ENCODE results near the gene EEF1B2.

DNA sequence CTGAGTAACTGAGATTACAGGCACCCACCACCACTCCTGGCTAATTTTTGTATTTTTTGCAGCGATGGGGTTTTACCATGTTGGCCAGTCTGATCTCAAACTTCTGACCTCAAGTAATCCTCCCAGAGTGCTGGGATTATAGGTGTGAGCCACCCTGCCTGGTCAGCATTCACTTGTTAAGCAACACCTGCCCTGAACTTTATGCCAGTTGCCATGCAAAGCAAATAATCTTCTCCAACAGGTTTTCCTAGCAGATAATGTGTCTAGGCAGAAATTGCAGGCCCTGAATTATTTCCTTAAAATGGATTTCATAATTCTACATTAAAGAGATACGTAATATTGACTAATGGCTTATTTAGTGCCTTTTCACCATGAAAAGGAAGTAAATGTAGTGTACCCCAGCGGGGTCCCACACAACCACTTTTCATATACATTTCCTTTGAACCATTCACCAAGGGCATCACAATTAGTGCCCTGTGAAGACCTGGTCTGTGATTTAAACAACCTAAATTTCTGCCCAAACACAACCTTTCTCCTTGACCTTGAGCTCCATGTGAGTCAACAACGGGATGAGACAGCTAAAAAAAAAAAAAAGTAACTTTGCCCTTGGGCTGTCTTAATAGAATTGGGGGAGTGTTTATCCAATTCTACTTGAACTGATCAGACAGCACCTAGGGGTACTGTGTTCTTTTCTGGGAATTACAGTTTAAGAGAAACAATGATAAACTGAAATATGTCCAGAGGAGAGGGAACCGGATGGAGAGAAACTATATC is 41.6 kb downstream of the EEF1B2 start:
- TF ChIP-seq JAZF1 (CRISPR knock-in tag; IDR thresholded peaks at IDR 0.05) (no peak), NFYB (CRISPR knock-in tag; conservative IDR thresholded peaks at IDR 0.05; ENCODE audit: low read depth) (no peak), SMAD4 (CRISPR knock-in tag; IDR thresholded peaks at IDR 0.05) (no peak), SOX15 (CRISPR knock-in tag; IDR thresholded peaks at IDR 0.05) (no peak), TP53 (CRISPR knock-in tag; IDR thresholded peaks at IDR 0.05) (no peak)
- TF ChIP-seq, protein P1, sequence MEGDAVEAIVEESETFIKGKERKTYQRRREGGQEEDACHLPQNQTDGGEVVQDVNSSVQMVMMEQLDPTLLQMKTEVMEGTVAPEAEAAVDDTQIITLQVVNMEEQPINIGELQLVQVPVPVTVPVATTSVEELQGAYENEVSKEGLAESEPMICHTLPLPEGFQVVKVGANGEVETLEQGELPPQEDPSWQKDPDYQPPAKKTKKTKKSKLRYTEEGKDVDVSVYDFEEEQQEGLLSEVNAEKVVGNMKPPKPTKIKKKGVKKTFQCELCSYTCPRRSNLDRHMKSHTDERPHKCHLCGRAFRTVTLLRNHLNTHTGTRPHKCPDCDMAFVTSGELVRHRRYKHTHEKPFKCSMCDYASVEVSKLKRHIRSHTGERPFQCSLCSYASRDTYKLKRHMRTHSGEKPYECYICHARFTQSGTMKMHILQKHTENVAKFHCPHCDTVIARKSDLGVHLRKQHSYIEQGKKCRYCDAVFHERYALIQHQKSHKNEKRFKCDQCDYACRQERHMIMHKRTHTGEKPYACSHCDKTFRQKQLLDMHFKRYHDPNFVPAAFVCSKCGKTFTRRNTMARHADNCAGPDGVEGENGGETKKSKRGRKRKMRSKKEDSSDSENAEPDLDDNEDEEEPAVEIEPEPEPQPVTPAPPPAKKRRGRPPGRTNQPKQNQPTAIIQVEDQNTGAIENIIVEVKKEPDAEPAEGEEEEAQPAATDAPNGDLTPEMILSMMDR (IDR thresholded peaks at IDR 0.05) = no peak

Measured in WTC11 (cell line).